GM18951 (cell line): ENCODE measurements around the gene RANBP3.
"Not testable (repeated sequence)": the region's sequence is repeated elsewhere in the genome, so short reads cannot be mapped to it uniquely, and the experiment has no call there.

Source experiments
- POLR2A ChIP-seq: IDR thresholded peaks from 4 replicates; pipeline ENCODE4 v1.6.1; 2011; ENCODE audit warnings: mild to moderate bottlenecking; ENCODE audit not compliant: insufficient read length, insufficient read depth; ENCODE audit errors: extremely low read depth
- in situ Hi-C: fragments of 300-500 bp; cut with MboI; formaldehyde crosslinking; loops from one replicate; pipeline ENCODE4 v1.12.0; 2022; ENCODE audit warnings: low sequenced_read_pairs, mixed read lengths, inconsistent platforms; ENCODE audit not compliant: unreplicated experiment

The RANBP3 gene

GRCh38 chr19:5881543-5882299 lies 96.2 kb downstream of the RANBP3 start:
- no peak for TF ChIP-seq POLR2A
- in situ Hi-C loops = no loop called here

- TF ChIP-seq POLR2A = no peak
- in situ Hi-C loops = no loop called here
These were observed 97.3 kb downstream of the RANBP3 start for GRCh38 chr19:5880604-5881078.

- in situ Hi-C loops = no loop called here
- TF ChIP-seq POLR2A = no peak
These were observed 97.7 kb downstream of the RANBP3 start for GRCh38 chr19:5880196-5880595.

- in situ Hi-C loops = no loop called here
- no peak for TF ChIP-seq POLR2A
These were observed 100.1 kb downstream of the RANBP3 start for GRCh38 chr19:5877882-5878281.

- TF ChIP-seq POLR2A = no peak
- in situ Hi-C loops = no loop called here
These were observed 100.5 kb downstream of the RANBP3 start for GRCh38 chr19:5877427-5877826.

GRCh38 chr19:5874496-5874895 lies 103.4 kb downstream of the RANBP3 start:
- in situ Hi-C loops = not testable (repeated sequence)

- no peak for TF ChIP-seq POLR2A
- in situ Hi-C loops = no loop called here
These were observed 104.2 kb downstream of the RANBP3 start for GRCh38 chr19:5873617-5874199.

GRCh38 chr19:5870986-5871394 lies 107.0 kb downstream of the RANBP3 start:
- no peak for TF ChIP-seq POLR2A
- in situ Hi-C loops = no loop called here

- in situ Hi-C loops = no loop called here
- no peak for TF ChIP-seq POLR2A
These were observed 110.5 kb downstream of the RANBP3 start for GRCh38 chr19:5867201-5868136.
